Activated CD8-positive, alpha-beta memory T cell treated with anti-CD3 and anti-CD28 coated beads, Interleukin-2, amount 50 U/mL, for 1 hour (primary cell): ENCODE results near the gene ZNF574.
"Not testable (repeated sequence)": the region's sequence is repeated elsewhere in the genome, so short reads cannot be mapped to it uniquely, and the experiment has no call there.

Experiments
- DNase-seq: peaks from one replicate; pipeline ENCODE4 v3.0.0-alpha.2; 2020; ENCODE audit errors: extremely low read depth

Gene ZNF574

DNA sequence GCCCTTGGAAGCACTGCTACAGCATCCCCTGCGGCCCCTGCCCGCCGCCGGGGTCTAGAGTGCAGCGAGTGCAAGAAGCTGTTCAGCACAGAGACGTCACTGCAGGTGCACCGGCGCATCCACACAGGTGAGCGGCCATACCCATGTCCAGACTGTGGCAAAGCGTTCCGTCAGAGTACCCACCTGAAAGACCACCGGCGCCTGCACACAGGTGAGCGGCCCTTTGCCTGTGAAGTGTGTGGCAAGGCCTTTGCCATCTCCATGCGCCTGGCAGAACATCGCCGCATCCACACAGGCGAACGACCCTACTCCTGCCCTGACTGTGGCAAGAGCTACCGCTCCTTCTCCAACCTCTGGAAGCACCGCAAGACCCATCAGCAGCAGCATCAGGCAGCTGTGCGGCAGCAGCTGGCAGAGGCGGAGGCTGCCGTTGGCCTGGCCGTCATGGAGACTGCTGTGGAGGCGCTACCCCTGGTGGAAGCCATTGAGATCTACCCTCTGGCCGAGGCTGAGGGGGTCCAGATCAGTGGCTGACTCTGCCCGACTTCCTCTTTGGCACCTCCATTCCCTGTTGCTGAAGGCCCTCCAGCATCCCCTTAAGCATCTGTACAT lies 4.9 kb downstream of the ZNF574 start:
- no peak for DNase-seq

DNA sequence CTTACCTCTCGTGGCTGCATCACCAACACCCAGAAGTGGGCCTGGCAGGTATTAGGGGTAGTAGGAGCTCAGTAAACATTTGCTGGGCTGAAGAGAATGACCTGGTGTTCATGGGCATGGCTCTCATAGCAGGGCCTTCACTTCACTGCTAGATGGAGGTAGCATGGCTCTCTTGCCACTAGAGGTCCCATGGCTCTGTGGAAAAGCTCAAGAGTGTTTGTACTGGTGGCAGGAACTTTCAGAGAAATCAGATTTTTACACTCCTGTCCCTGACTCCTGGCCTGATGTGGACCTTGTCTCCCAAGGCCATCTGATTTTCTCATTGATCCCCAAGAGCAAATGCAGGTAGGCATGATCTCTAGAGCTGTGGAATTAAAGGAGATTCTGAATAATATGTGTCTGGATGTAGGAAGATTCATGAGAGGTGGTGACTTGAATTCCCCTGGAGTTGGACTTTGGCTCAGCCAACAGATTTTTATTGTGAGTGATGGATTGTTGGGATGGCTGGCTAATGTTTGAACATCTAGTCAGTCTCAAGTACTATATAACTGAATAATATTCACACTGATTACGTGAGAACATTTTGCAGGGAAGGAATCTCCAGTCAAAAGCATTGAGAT lies 5.7 kb downstream of the ZNF574 start:
- DNase-seq: no peak

DNA sequence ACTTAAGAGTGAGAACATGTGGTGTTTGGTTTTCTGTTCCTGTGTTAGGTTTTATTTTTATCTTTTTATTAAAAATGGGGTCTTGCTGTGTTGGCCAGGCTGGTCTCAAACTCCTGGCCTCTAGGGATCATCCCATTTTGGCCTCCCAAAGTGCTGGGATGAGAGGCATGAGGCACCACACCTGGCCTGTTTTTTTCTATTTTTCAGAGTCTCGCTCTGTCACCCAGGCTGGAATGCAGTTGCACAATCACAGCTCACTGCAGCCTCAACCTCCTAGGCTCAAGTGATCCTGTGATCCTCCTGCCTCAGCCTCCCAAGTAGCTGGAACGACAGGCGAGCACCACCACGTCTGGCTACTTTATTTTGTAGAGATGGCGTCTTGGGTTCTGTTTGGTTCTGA lies 7.6 kb downstream of the ZNF574 start:
- DNase-seq: no peak

DNA sequence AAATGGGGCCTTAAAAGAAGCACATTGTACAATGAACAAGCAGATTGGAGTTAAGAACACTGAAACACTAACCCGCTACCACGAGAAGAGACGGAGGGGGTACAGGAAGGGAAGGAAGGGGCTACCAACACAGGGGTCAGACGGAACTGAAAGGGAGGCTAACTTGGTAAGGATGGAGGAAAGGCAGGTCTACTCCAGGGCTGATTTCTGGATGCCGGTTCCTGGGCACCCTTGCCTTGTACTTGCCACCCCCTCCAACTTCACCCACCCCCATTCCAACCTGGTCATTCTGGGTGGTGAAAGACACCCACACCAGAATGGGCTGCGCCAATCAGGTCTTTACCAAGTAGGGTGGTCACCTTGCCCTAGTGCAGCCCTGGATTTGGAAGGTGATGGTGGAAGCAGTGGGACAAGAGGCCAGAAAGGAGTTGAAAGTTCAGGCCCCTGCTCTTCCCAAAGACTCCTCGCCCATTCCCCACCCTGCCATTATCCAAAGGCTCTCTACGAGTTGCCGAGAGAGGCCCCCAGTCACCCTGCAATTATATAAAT lies 10.3 kb downstream of the ZNF574 start:
- no peak for DNase-seq

DNA sequence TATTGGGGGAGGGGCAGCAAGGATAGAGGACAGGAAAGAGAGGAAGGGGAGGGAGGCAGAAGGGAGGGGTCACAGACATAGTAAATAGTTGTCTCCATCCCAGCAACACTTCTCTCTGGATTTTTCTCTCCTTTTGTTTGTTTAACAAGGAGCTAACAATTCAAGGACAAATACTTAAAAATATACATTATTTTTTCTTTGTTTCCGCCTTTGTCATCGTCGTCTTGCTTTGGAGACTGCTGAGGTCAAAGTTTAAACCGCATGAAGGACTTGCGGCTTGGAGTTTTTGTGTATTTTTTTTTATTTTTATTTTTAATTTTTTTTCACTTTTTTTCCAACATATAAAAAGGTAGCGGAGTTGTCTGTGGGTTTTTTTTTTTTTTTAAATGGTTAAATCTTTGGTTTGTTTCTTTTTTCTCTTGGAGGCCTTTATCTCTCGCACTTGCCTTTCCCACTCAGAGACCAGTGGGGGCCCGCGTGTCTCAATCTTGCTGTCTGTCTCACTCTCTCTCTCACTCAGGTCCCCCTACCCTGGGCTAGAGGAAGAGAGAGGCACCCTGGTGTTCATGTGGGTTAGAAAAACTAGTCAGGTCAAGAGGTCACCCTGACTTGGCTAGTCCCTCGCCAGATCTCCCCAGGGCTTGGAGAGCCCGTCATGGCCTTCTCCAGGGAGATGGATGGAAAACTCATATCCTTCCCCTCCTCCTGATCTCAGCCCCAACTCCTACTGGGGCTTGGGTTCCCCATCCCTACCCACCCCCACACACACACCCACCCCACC lies 11.0 kb downstream of the ZNF574 start:
- no peak for DNase-seq

DNA sequence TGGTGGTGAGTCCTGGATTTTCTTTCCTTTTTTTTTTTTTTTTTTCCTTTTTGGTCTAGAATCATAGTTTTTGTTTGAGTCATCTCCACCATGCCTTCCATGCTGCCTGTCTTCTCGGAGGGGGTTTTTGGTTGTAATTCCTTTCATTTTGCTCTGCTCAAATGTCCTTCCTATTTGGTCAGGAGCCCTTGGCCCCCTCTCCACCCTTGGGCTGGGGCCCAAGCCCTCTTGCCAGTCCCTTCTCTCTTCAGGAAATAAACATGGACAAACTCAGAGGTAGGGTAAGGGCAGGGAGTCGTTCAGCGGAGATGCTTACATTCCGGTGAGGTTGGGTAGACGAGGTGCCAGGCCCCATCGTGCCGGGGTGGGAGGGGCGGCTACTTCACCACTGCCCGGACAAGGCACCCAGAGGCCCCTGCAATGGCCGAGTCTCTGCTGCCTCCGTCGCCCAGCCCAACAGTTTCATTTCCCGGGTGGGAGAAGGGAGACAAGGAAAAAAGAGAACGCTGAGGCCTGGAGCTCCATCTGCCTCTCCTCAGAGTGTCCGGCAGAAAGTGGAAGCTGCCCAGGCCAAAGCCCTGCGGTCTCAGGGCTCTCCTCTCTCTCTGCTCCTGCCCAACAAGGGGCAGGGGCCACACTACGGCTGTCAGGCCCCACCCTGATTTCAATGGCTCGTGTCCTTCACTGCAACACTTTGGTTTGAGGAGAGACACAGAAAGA lies 12.7 kb downstream of the ZNF574 start:
- no peak for DNase-seq

DNA sequence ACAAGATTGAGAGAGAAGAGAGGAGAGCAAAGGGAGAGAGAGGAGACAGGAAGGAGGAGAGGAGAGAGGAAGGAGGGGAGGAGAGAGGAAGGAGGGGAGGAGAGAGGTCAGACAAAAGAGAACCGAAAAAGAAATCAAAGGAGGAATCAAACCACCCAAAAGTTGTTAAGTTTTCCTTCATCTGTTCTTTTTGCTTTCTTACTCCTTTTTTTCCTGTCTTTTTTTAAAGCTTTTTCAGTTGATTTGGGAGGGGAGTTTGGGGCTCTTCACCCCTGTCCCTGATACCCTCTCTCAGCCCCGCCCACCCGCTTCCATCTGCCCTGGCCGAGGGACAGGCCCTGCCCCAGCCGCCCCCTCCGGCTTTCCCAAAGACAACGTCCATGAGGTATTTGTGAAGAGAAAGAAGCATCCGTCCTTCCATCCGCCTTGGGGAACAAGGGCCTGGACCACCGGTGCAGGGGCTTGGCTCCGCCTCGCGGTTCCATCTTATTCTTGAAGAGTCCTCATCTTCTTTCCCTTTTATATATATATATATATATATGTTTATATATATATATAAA lies 13.3 kb downstream of the ZNF574 start:
- DNase-seq: no peak

DNA sequence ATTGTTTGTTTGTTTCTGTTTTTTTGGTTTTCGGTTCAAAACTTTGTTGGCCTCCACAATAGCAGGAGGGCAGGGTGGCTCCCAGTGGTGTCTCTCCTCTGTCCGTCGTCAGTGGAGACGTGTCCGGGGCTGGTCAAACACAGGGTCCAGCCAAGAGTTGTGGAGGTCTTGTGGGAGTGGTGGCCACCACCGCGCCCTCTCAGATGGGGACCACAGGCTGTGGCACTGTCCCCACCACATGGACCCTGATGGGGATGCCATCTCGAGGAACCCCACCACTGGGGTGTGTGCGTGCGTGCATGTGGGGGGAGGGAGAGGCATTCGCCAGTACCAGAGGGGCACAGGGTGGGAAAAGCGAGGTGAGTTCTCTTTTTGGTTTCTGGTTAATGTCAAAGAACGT lies 13.8 kb downstream of the ZNF574 start:
- no peak for DNase-seq

DNA sequence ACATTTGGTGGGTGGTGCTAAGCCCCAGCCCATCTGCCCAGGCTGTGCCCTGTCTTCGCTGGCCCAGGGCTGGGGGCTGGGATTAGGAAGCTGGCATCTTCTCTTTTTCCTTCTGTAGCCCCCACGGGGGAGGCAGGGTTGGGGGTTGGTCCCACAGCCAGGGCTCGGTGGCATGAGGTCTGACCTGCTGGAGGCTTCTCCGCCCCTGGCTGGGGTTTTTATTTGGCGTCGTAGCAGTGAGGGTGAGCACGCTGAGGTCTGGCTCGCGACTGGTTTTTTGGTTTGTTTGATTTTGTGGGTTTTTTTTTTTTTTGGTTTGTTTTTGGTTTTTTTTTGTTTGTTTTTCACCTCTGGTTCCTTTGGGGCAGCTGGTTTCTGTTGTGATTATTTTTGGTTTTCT lies 14.7 kb downstream of the ZNF574 start:
- no peak for DNase-seq

DNA sequence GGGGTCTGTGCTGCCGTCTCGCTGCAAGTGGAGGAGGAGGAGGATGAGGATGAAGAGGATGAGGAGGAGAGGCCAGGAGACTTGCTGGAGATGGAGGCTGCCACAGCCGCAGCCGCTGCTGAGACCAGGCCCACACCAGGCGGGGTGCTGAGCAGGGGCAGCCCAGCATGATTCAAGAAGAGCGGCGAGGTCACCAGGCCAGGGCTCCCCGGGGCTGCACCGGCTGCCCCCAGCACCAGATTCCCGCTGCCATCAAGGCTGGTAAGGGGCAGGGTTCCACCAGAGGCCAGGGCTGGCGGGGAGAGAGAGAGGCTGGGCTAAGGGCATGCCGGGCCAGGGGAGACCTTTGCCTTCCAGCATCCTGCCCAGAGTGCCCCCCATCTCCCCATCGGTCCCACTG lies 15.3 kb downstream of the ZNF574 start:
- DNase-seq: no peak

DNA sequence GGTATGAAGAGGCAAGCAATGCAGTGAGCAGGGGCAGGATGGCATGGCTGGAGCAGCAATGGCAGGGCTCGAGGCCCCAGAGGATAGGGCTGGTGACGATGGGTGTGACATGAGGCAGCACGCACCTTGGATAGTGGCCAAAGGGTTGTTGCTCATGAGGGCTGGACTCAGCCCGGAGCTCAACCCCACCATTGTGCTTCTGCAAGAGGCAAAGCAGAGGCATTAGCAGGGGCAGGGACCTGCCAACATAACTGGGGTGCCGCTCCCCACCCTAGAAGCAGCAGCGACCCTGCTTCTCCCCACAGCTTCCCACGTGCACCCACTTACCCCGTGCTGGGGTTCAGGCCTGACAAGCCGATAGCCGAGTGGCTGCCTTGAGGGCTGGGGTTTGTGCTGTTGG lies 15.8 kb downstream of the ZNF574 start:
- no peak for DNase-seq

DNA sequence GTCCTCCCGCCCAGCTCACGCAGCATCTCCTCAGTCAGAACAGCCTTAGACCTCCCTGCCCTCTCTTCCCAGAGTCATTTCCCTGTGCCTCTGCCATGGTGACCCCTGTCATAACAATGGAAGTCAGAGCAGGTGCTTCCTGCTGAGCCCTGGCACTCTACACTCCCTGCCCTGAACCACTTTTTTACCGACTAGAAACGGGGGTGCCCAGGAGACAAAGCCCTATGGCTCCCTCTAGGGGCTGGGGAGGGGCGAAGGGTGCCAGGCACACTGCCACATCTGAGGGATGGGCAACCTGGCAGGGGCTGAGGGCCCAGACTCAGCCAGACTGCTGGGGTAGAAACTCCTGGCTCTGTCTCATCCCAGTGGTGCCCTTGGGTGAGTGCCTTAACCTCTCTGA lies 16.4 kb downstream of the ZNF574 start:
- no peak for DNase-seq

DNA sequence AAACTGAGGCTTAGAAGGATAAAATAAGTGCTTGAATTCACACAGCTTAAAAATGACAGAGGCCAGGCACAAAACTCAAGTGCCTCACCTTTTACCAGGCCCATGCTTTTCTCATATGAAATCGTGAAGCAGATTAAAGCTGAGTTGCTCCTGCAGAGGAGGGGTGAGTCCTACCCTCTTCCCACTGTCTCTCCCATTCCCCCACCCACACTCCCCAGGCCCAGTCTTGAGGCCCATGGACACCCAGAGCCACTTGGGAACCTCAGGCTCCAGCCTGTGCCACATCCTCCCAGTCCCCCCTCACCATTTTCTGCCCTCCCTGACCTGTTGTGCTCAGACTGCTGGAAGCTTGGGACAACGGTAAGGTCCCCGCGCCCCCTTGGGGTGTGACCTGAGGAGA lies 17.5 kb downstream of the ZNF574 start:
- DNase-seq: no peak

DNA sequence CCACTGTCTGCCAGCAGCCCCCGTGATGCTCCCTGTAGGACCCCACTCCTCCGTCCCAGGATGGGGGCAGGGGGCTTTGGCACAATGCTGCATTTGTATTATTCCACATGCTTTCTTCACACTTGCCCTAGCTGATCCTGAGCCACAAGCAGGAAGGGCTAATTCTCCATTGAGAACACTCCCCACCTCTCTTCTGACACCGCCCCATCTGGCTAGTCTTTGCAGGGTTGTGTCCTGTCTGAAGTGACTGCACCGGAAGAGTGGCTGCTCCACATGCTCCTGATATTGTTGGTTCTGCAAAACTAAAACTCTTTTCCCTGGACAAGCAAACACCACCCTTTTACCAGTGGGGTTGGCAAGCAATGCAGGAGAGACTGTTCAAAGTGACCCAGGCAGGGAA lies 18.0 kb downstream of the ZNF574 start:
- DNase-seq: no peak

DNA sequence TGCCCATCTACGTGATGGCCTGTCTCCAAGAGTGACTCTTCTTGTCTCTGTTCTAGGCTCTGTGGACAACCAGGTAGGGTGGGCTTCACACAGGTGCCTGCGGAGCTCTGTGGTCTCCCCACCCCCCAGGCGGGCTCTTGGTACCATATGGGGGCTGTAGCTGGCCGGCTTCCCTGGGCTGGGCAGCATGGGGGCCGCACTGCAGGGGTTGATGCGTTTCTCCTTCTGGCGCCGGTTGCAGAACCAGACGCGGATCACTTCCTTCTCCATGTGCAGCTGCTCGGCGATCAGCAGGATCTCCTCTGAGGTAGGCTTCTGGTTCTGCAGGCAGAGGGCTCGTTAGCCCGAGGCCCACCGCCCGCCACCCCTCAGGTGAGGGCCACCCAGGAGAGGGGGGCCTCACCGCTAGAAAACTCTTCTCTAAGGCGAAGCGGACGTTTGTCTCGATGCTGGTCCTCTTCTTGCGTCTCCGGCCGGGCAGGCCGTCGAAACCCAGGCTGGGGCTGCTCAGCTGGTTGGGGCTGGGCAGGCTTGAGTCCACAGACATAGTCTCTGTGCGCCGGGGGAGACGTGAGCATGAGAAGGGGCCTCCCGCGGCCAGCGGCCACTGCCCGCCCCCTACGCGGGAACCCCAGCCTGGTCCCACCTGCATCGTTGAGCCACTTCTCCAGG lies 19.3 kb downstream of the ZNF574 start:
- no peak for DNase-seq

DNA sequence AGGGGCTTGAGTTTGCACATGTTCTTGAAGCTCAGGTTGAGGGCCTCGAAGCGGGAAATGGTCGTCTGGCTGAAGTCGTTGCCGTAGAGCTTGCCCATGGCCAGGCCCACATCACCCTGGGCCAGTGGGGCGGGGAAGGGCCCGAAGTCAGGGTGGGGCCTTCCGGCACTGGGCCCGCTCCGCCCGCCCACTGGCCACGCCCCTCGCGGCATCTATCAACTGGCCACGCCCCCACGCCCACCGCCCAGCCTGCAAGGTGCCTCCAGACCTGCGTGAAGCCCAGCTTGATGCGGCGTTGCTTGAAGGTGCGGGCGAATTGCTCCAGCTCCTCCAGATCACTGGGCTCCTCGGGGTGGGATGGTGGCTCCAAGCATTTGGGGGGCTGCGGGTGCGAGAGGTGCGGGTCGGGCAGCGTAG lies 19.9 kb downstream of the ZNF574 start:
- no peak for DNase-seq

DNA sequence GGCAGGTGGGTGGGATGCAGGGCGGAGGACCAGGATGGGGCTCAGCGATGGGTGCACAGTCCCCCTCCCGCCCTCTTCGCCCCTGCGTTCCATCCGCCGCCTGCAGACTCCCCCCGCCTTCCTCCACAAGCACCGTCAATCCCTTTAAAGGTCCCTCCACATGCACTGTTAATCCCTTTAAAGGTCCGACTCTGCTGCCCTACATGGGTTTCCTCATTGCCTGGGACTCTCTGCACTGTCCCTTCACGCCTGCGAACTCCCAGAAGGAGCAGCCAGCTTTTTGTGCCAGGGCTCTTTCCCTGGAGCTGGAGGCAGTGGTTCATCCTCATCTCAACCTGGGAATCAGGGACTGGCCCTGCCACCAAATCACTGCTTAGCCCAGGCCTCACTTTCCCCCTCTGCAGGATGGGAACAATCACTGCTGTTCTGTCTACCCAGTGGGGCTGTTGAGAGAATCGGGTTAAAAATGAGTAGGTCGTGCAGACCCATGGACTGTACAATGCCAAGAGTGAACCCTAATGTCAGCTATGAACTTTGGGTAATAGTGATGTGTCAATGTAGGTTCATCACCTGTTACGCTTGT lies 20.4 kb downstream of the ZNF574 start:
- no peak for DNase-seq

DNA sequence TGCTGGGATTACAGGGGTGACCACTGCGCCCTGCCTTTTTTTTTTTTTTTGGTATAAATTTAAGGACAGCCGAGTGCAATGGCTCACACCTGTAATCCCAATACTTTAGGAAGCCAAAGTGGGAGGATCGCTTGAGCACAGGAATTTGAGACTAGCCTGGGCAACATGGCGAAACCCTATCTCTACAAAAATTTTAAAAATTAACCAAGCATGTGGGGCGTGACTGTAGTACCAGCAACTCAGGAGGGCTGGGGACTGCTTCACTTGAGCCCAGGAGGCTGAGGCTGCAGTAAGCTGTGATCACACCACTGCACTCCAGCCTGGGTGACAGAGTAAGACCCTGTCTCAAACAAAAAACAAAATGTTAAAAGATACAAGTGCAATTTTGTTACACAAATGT lies 21.5 kb downstream of the ZNF574 start:
- no peak for DNase-seq

DNA sequence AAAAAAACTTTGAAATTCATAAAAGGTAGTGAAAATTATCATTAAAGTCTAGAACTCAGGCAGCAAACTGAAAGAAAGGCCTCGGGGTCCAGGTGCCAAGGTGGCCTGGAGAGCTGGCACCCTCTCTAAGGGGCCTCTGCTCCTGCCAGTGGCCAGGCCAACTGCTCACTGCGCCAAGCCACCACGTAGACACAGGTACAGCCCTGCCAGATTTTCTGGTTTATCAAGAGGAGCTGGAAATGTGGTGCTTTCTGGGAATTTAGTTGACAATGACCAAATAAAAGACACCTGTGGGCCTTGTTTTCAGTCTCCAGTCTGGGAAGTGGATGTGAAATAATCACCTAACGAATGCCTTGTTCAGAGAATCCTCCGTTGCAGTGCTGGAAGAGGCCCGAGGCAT lies 22.8 kb downstream of the ZNF574 start:
- DNase-seq: no peak

DNA sequence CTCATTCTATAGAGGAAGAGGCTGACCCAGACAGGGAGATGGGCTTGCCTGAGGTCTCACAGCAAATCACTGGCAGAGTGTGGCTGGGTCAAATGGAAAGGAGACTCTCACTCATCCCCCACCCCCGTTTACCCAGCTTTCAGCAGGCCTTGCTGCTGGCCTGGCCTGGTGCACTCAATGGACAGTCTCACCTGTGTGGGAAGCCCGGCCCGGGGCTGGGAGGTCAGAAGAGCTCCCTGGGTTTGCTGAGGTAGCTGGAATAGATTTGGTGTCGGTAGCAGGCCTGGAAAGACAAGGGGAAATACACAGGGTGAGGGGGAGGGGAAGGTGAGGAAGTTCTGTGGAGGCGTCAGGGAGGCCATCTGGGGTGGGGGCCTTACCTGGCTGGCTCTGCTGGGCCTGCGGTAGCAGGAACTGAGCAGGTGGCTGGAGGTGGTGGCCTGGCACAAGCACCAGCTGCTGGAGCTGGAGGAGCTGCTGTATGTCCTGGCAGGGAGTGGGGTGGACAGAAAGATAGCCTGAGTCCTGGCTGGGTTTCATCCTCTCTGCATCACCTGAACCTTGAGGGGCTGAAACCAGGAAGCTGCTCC lies 23.5 kb downstream of the ZNF574 start:
- no peak for DNase-seq

DNA sequence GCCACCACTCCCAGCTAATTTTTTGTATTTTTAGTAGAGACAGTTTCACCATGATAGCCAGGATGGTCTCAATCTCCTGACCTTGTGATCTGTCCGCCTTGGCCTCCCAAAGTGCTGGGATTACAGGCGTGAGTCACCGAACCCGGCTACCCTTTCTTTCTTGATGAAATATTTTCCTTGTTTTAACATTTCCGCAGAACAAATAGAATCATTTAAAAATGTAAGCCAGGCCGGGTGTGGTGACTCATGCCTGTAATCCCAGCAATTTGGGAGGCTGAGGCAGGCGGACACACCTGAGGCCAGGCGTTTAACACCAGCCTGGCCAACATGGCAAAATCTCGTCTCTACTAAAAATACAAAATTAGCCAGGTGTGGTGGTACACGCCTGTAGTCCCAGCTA lies 24.3 kb downstream of the ZNF574 start:
- DNase-seq: not testable (repeated sequence)
